ENCODE measurements around the gene SEPSECS.

Gene SEPSECS

DNA sequence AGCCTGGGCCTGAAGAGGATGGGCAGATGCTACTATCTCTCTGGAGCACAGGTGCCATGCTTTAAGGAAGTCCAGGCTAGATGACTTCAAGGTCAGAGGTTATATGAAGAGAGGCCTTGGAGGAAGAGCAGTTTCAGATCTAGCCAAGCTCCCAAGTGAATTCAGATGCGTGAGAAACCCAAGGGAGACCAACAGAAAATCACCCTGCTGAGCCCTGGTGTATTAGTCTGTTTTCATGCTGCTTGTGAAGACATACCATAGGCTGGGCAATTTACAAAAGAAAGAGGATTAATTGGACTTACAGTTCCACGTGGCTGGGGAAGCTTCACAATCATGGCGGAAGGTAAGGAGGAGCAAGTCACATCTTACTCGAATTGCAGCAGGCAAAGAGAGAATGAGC is 81.7 kb downstream of the SEPSECS start:
- no peak for DNase-seq

DNA sequence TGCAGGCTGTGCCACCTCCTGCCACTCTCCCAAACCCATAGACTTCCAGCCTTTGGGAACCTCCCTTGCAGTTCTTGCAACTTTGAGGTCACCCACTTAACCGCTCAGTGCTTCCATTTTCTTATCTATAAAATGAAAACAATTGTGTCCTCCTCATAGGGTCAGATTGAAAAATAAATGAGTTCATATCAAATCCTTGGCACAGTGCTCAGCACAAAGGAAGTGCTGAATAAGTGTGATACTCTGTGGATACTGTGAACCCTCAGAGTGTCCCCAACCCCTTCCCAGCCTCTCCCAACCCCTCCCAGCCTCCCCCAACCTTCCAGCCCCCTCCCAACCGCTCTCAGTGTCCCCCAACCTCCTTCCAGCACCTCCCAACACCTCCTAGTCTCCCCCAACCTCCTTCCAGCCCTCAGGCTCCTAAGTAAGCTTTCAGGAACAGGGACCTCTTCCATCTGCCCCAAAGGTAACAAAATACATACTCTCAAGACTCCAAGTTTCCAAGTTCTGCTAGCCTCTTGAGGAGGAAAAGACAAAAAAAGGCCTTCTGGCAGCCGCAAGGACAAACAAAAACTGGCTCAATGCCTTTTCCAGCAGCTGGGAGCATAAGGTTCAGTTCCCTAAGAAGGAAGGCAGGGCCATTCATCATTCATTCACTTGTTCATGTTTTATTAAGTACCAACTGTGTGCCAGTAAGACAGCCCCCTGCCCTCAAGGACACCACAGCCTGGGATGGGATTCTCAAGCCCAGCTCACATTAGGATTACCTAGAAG is 83.4 kb downstream of the SEPSECS start:
- DNase-seq = no peak

DNA sequence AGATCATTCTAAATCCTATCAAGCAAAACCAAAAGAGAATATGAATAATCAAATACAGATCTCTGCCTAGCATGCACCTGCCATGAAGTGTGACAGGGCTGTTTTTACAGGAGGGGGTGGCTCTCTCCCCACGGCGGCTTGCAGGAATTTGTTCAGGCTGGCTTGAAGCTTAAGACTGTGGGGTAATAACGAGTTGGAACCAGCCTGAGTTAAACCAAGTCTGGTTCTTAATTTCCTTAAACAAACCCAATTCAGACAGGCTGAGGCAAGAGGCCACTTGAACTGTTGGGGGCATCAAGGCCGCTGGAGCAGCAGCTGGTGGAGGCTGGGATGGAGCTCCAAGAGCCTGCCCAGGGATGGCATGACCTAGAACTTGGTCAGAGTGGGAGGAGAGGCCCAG is 84.4 kb downstream of the SEPSECS start:
- DNase-seq = peak; percentile 30

DNA sequence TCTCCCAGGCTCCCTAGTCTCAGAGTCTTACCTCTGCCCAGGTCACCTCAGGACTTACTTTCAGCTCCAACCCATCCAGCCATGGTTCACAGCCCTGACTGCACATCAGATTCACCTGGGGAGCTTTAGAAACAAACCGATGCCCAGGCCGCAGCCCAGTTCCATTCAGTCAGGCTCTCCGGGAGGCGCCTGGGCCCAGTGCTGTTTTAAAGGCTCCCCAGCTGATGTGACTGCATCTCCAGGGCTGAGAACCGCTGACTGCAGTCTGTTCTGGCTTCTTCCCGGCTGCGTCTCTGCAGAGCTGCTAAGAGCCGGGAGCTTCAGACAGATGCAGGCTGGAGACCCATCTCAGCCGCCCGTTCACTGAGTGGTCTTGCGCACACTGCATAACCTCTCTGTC is 85.1 kb downstream of the SEPSECS start:
- DNase-seq = no peak

DNA sequence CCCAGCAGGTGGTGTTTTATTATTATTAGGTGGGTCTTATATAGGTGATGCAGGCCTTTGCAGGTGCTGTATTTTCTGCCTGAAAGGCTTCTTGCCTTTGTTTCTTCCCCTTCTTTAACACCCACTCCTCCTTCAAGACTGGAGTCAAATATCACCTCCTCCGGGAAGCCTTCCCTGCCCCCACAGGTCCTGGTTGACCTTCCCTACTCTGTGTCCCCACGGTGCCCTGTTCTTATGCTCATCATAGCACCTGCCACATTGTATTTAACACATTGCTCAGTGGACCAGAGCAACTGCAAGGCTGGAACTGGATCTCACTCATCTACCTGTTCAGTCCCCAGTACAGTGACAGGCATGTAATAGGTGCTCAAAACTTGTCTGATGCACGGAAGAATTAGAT is 89.7 kb downstream of the SEPSECS start:
- peak; percentile 52 for DNase-seq

All from eye (tissue), 1 donor.